ENCODE results near the gene NACA. TPM values are rescaled to one million over a fixed set of nuclear protein-coding genes. Genes with fewer than 3 reads are reported as not detected.

The NACA gene
- polyA plus RNA-seq, 1 of the 3 experiments (the other 2 are of a cell fraction): 523 TPM

DNA sequence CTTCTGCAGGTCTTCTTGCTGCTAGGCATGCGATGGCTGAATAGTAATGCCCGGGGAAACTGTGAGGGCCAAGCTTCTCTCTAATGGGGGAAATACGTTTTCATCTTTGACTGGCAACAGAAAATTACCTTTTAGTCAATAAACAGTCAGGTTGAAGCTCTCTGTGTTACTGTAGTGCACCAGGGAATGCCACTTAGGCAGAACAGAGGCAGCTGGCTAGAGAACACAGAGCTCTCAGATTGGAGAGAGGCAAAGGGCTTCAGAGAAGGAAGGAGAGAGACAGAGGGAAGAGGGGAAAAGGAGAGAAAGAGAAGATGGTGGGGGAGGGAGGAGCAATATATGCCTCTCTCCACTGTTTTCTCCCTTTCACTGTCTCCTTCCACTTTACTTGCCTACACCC is 44.8 kb upstream of the NACA start (continued):
- TF ChIP-seq POLR2AphosphoS5 (IDR thresholded peaks at IDR 0.05; ENCODE audit: low read depth, low read length) (no peak), FOSL2 (IDR thresholded peaks at IDR 0.05; ENCODE audit: borderline replicate concordance, low read depth) (no peak), TCF12 (IDR thresholded peaks at IDR 0.05) (no peak)

- H3K9me2 ChIP-seq: no peaks in the 10 kb centered on the region
- H3K4me2 ChIP-seq: no peak overlapping the region
- no peak overlapping the region for H2AFZ ChIP-seq (ENCODE audit: low read depth)
- no peak overlapping the region for H3K4me3 ChIP-seq (ENCODE audit: low read depth in 2 of 2, low read length in 1 of 2)
- DNase-seq: no peak
- H3K4me1 ChIP-seq (ENCODE audit: control insufficient read depth in 1 of 2, insufficient read depth in 2 of 2, low read depth in 1 of 2, low read length in 1 of 2): no peaks in the 10 kb centered on the region
- no peaks in the 10 kb centered on the region for H3K27me3 ChIP-seq (ENCODE audit: insufficient read depth)
- no peak overlapping the region for H3K9ac ChIP-seq
- no peaks in the 10 kb centered on the region for H3K36me3 ChIP-seq (replicated peaks in 1 of 2; ENCODE audit: control insufficient read depth in 1 of 2, insufficient read depth in 2 of 2, low read length in 1 of 2)
- ChIA-PET POLR2A (no interaction called here), CTCF (interaction anchor here (0.7 to 2.5 kb wide), 3 partner anchors 11 to 218 kb away, joined by 3 to 7 read pairs (median 6); no protein-coding TSS in a partner anchor)
- H3F3A ChIP-seq (replicated peaks; ENCODE audit: insufficient read depth): no peaks in the 10 kb centered on the region
- 62% methylated on average over 5 of the region's 5 CpGs for WGBS (ENCODE audit: low lambda C conversion rate)
- no peak for TF ChIP-seq POLR2AphosphoS5 (IDR thresholded peaks at IDR 0.05; ENCODE audit: low read depth, low read length)
- no peak for TF ChIP-seq RCOR1 (IDR thresholded peaks at IDR 0.05; ENCODE audit: low read length)
- TF ChIP-seq CTCF (IDR thresholded peaks at IDR 0.05): no peak
- no peak for TF ChIP-seq RAD21 (IDR thresholded peaks at IDR 0.05; ENCODE audit: low read length)
- TF ChIP-seq MEF2A (IDR thresholded peaks at IDR 0.05; ENCODE audit: borderline replicate concordance, low read depth): no peak
- TF ChIP-seq NRF1 (IDR thresholded peaks at IDR 0.05; ENCODE audit: low read depth, low read length): no peak
- TF ChIP-seq GABPA (IDR thresholded peaks at IDR 0.05; ENCODE audit: low read depth): no peak
- TF ChIP-seq FOSL2 (IDR thresholded peaks at IDR 0.05; ENCODE audit: borderline replicate concordance, low read depth): no peak
- no peak for TF ChIP-seq FOXJ3 (CRISPR knock-in tag; IDR thresholded peaks at IDR 0.05)
- no peak overlapping the region for H3K27ac ChIP-seq (ENCODE audit: low read depth in 2 of 2, low read length in 1 of 2)
- H4K20me1 ChIP-seq (ENCODE audit: insufficient read depth): no peaks in the 10 kb centered on the region
- no peaks in the 10 kb centered on the region for H3K9me3 ChIP-seq
- H3K79me2 ChIP-seq (ENCODE audit: insufficient read depth): no peaks in the 10 kb centered on the region
Observed at GRCh38 chr12:56768424-56768823, 43.3 kb upstream of the NACA start.

DNA sequence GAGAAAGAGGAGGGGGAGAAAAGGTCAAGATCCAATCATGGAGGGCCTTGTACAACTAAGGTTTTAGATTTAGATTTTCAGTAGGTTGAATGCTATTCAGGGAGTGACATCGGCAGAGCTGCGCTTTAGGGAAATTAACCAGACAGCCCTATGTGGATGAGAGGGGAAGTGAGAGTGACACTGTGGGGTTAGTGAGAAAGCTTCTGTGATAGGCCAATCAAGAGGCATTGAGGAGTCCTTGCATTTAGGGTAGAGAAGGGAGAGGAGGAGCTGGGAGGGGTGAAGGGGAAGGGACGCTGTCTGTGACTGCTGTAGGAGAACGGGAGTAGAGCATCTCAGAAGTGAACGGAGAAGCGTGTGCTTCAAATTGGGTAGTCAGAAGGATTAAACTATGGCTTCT is 41.4 kb upstream of the NACA start:
- Histone ChIP-seq H3K9ac (no peak overlapping the region), H3K9me2 (no peaks in the 10 kb centered on the region), H4K20me1 (ENCODE audit: insufficient read depth) (no peaks in the 10 kb centered on the region), H3K4me3 (ENCODE audit: low read depth in 2 of 2, low read length in 1 of 2) (no peak overlapping the region), H3K27ac (ENCODE audit: low read depth in 2 of 2, low read length in 1 of 2) (no peak overlapping the region), H3K4me1 (ENCODE audit: control insufficient read depth in 1 of 2, insufficient read depth in 2 of 2, low read depth in 1 of 2, low read length in 1 of 2) (no peaks in the 10 kb centered on the region), H3K27me3 (ENCODE audit: insufficient read depth) (no peaks in the 10 kb centered on the region), H3K36me3 (replicated peaks in 1 of 2; ENCODE audit: control insufficient read depth in 1 of 2, insufficient read depth in 2 of 2, low read length in 1 of 2) (no peaks in the 10 kb centered on the region), H3K9me3 (no peaks in the 10 kb centered on the region), H3K4me2 (no peak overlapping the region), H3K79me2 (ENCODE audit: insufficient read depth) (no peaks in the 10 kb centered on the region), H2AFZ (ENCODE audit: low read depth) (no peak overlapping the region), H3F3A (replicated peaks; ENCODE audit: insufficient read depth) (no peaks in the 10 kb centered on the region)
- ChIA-PET POLR2A (no interaction called here), CTCF (no interaction called here)
- no peak for DNase-seq
- WGBS (ENCODE audit: low lambda C conversion rate): 87% methylated on average over 6 of the region's 6 CpGs
- no peak for TF ChIP-seq RAD21 (IDR thresholded peaks at IDR 0.05; ENCODE audit: low read length)
- TF ChIP-seq, protein P1, sequence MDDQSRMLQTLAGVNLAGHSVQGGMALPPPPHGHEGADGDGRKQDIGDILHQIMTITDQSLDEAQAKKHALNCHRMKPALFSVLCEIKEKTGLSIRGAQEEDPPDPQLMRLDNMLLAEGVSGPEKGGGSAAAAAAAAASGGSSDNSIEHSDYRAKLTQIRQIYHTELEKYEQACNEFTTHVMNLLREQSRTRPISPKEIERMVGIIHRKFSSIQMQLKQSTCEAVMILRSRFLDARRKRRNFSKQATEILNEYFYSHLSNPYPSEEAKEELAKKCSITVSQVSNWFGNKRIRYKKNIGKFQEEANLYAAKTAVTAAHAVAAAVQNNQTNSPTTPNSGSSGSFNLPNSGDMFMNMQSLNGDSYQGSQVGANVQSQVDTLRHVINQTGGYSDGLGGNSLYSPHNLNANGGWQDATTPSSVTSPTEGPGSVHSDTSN (IDR thresholded peaks at IDR 0.05): no peak
